Fibroblast of the aortic adventitia (primary cell): Measurements from ENCODE around the gene KIAA0319L. TPM values are rescaled to one million over a fixed set of nuclear protein-coding genes. Genes with fewer than 3 reads are reported as not detected.

Experiments used
- DNase-seq: peaks from one replicate; pipeline ENCODE4 v3.0.0-alpha.2; 2010; ENCODE audit warnings: low read depth
- H3K4me3 ChIP-seq: 2 replicates; pipeline ENCODE4 v1.5.1; 2011; ENCODE audit warnings: low read depth, mild to moderate bottlenecking, control low read depth, low read length, moderate library complexity
- total RNA-seq: library from RNA; depleted of rRNA; stranded (reverse); fragments of >200 nt; gene quantifications from 2 replicates; pipeline ENCODE4 v1.2.3, GENCODE V29; 2012; ENCODE audit warnings: low replicate concordance
- TF ChIP-seq, protein P1 (sequence below): IDR thresholded peaks from 2 replicates; pipeline ENCODE4 v1.5.1; 2011; ENCODE audit warnings: mild to moderate bottlenecking, low read length, control low read depth, inconsistent platforms; ENCODE audit not compliant: insufficient read depth

The KIAA0319L gene
- total RNA-seq, 1 donor: 36.2 TPM

DNA sequence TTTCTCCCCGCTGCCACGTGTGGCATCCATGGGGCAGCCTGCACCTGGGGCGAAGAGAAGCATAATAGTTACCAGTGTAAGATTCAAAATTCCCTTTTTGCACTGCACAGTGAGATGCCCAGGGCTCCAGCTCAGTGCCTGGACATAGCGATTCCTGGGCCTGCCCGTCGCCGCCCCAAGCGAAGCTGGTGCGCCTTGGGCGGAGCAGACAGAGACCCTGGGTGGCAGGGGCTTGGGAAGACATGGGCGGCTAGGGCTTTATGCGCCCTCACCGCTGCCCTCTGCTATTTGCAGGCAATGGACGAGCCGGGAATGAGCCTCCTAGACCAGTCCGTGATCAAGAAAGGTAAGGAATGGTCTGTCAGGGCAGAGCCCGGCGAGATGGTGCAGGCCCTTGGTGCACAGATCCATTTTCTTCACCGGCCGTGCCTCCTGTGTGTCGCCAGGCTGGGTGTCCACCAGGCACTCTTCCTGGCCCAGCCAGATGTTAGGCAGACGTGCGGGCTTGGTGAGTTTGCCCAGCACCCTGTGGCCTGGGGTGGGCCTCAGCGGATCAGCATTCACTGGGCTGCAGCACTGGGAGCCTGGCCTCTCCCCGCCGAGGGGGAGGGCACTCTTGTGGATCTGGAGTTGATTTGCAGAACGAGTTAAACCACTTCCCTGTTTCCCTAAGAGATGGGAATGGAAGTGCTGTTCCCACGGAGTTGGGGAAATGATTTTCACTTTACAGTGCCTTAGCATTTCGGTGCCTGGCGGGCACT, 17.6 kb upstream of the KIAA0319L start:
- no peak overlapping the region for H3K4me3 ChIP-seq
- TF ChIP-seq, protein P1, sequence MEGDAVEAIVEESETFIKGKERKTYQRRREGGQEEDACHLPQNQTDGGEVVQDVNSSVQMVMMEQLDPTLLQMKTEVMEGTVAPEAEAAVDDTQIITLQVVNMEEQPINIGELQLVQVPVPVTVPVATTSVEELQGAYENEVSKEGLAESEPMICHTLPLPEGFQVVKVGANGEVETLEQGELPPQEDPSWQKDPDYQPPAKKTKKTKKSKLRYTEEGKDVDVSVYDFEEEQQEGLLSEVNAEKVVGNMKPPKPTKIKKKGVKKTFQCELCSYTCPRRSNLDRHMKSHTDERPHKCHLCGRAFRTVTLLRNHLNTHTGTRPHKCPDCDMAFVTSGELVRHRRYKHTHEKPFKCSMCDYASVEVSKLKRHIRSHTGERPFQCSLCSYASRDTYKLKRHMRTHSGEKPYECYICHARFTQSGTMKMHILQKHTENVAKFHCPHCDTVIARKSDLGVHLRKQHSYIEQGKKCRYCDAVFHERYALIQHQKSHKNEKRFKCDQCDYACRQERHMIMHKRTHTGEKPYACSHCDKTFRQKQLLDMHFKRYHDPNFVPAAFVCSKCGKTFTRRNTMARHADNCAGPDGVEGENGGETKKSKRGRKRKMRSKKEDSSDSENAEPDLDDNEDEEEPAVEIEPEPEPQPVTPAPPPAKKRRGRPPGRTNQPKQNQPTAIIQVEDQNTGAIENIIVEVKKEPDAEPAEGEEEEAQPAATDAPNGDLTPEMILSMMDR: no peak
- DNase-seq: no peak

DNA sequence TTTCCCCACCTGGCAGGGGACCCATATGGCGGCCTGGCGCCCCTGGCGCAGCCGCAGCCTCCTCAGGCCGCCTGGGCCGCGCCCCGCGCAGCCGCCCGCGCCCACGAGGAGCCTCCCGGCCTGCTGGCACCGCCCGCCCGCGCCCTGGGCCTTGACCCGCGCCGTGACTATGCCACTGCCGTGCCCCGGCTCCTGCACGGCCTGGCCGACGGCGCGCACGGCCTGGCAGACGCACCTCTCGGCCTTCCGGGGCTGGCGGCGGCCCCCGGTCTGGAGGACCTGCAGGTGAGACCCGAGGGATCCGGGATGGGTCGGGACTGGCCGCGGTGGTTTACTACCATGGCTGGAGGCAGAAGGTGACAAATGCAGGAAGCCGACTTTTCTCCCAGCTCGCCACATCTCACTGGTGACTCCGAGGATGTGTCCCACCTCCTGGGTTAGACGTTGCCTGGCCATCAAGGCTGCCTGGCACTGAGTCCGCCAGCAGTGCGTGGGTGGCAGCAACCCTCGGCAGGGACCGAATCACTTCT, 17.0 kb upstream of the KIAA0319L start:
- DNase-seq: no peak
- TF ChIP-seq, protein P1: no peak

DNA sequence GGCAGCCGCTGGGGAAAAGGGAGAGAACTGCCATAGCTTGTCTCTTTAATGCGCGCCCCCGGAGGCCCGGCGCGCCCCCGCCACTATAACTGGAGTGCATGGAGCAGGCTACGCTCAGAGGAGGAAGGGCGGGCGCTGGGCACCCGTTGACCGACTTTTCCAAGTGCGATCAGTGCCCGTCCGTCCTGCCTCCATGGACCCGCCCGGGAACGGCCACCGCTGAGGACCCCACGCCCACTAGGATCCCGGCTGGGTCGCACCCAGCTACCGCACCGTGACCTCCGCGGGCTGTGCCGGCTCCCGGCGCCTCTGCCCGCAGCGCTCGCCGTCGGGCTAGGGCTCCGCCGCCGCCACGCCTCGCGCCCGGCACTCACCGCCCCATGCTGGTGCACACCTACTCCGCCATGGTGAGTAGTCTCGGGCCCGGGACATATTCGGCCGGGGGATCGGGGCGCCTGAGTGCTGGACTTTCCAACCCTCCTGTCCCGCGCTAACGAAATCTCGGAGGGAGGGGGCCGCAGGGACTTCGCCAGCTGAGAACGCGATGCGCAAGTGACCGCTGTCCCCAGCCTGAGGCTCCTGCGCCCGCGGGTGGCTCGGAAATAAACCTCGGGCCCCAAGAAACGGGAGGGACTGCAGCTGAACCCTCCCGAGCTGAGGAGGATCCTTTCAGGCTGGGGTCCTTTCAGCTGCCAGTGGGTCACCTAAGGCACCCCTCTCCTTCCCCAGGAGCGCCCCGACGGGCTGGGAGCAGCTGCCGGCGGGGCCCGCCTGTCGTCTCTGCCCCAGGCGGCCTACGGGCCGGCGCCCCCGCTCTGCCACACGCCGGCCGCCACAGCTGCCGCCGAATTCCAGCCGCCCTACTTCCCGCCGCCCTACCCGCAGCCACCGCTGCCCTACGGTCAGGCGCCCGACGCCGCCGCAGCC, 16.3 kb upstream of the KIAA0319L start, which contains the start of gene TFAP2E:
Gene TFAP2E, plus strand, starts transcription at position 117 of the 927 bp plus-strand sequence. Its CDS starts 264 bp downstream, at position 381.
- TF ChIP-seq, protein P1: no peak
- H3K4me3 ChIP-seq: peak within 1 kb of the TSS; percentile 56
- DNase-seq: no peak

More for the DNA sequence above, 17.0 kb upstream of the KIAA0319L start:
- H3K4me3 ChIP-seq: no peak overlapping the region

DNA sequence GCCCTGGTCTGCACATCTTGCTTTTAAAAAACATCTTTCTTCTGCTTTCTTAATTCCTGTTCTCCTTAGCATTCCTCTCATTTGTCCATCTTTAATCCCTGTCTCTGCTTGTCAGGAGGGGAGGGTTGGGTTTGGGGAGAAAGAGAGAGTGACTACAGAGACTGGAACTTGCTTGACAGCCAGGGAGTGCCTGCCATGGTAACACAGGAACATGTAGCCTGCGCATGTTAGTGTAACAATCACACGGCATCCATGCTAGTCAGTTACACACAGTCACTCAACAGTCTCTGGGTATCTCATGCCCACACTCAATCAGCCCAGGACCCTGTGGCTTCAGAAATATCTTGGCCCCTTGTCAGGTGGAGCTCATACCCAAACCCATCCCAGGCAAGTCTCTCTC, 15.1 kb upstream of the KIAA0319L start:
- TF ChIP-seq, protein P1: no peak
- DNase-seq: no peak
- no peak overlapping the region for H3K4me3 ChIP-seq

DNA sequence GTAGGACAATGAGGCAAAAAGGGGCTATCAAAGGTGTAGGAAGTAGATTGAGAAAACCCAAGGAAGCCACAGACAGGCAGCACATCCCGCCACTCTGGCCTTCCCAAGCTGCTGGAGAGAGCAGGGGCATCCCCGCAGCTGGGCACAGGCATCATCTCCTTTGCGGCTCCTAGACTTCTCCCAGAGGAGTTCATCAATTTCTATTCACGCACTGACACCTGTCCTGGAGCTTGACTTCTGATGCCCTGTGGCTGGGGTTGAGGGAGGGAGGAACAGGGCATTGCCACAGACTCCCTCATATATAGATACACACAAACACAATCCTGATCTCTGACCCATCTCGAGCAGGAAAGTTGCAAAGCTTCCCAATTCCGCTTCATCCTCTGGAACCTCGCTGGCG, 14.1 kb upstream of the KIAA0319L start:
- TF ChIP-seq, protein P1: no peak
- DNase-seq: no peak
- H3K4me3 ChIP-seq: no peak overlapping the region

DNA sequence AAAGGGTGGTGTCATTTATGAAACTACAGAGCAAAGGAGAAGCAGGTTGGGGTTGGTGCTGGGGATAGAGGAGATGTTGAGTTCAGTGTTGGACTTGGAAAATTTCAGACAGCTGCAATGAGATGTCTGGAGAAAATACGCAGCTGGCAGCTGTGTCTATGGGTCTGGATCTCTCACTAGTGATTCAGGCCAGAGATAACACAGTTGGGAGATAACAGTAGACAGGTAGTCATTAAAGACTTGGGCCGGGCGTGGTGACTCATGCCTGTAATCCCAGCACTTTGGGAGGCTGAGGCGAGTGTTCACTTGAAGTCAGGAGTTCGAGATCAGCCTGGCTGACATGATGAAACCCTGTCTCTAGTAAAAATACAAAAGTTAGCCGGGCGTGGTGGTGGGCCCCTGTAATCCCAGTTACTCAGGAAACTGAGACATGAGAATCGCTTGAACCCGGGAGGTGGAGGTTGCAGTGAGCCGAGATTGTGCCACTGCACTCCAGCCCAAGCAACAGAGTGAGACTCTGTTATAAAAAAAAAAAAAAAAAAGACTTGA, 13.5 kb upstream of the KIAA0319L start:
- peak; percentile 76 for DNase-seq
- H3K4me3 ChIP-seq: no peak overlapping the region
- TF ChIP-seq, protein P1: no peak
